ENCODE results near the gene RGMB.

GRCh38 chr5:98755406-98755805 is 18.1 kb upstream of the RGMB start:
- TF ChIP-seq, protein P1, sequence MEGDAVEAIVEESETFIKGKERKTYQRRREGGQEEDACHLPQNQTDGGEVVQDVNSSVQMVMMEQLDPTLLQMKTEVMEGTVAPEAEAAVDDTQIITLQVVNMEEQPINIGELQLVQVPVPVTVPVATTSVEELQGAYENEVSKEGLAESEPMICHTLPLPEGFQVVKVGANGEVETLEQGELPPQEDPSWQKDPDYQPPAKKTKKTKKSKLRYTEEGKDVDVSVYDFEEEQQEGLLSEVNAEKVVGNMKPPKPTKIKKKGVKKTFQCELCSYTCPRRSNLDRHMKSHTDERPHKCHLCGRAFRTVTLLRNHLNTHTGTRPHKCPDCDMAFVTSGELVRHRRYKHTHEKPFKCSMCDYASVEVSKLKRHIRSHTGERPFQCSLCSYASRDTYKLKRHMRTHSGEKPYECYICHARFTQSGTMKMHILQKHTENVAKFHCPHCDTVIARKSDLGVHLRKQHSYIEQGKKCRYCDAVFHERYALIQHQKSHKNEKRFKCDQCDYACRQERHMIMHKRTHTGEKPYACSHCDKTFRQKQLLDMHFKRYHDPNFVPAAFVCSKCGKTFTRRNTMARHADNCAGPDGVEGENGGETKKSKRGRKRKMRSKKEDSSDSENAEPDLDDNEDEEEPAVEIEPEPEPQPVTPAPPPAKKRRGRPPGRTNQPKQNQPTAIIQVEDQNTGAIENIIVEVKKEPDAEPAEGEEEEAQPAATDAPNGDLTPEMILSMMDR (IDR thresholded peaks at IDR 0.05), result no peak
- TF ChIP-seq EZH2 (IDR thresholded peaks at IDR 0.05; ENCODE audit: borderline replicate concordance, insufficient read depth, low read depth, low read length, poor library complexity, severe bottlenecking), result no peak

Data from B cell (primary cell).